Measurements from ENCODE around the gene HHIPL1. TPM values are rescaled to one million over a fixed set of nuclear protein-coding genes. Genes with fewer than 3 reads are reported as not detected.

HHIPL1 gene
- total RNA-seq, 2 experiments from 2014 or later: 0.25 to 0.72 TPM

- Histone ChIP-seq H3K9me2 (ENCODE audit: insufficient read depth, low read length) (no peaks in the 10 kb centered on the region), H3K27ac (ENCODE audit: low read depth, low read length, poor library complexity, severe bottlenecking) (no peak overlapping the region), H3K4me1 (ENCODE audit: insufficient read depth, low read length, poor library complexity, severe bottlenecking) (peaks cover 10% of the 10 kb centered on the region), H4K20me1 (ENCODE audit: insufficient read depth, low read length) (no peaks in the 10 kb centered on the region), H2AFZ (ENCODE audit: low read length) (no peak overlapping the region), H3K9me3 (ENCODE audit: low read length) (no peaks in the 10 kb centered on the region), H3K79me2 (ENCODE audit: insufficient read depth, low read depth, low read length) (no peaks in the 10 kb centered on the region), H3K36me3 (ENCODE audit: insufficient read depth, low read length) (no peaks in the 10 kb centered on the region), H3K4me3 (ENCODE audit: low read depth, low read length, poor library complexity, severe bottlenecking) (no peak overlapping the region), H3K4me2 (ENCODE audit: low read length) (no peak overlapping the region)
- CTCF ChIA-PET (ENCODE audit: unreplicated experiment): interaction anchor here (0.6 kb wide), 1 partner anchor 94 kb away, joined by 3 read pairs; no protein-coding TSS in a partner anchor
- DNase-seq (ENCODE audit: low spot score): no peak
- TF ChIP-seq CTCF (conservative IDR thresholded peaks at IDR 0.05; ENCODE audit: low read length) (no peak), EZH2phosphoT487 (IDR thresholded peaks at IDR 0.05; ENCODE audit: borderline replicate concordance, low read depth, low read length) (no peak)
- intact Hi-C loops (cut with micrococcal nuclease; ENCODE audit: unreplicated experiment): no loop called here
- BruUV-seq (replicated peaks): no TSS peak
- POLR2A ChIA-PET: no interaction called here
Observed at GRCh38 chr14:99609245-99610170, 35.4 kb upstream of the HHIPL1 start.

- POLR2A ChIA-PET: interaction anchor here (0.7 kb wide), 1 partner anchor 49 kb away, joined by 3 read pairs; no protein-coding TSS in a partner anchor
- TF ChIP-seq EZH2phosphoT487 (IDR thresholded peaks at IDR 0.05; ENCODE audit: borderline replicate concordance, low read depth, low read length): no peak
- TF ChIP-seq CTCF (conservative IDR thresholded peaks at IDR 0.05; ENCODE audit: low read length): no peak
- intact Hi-C loops (cut with micrococcal nuclease; ENCODE audit: unreplicated experiment): no loop called here
Observed at GRCh38 chr14:99611646-99612045, 33.3 kb upstream of the HHIPL1 start.

More at GRCh38 chr14:99611646-99612045, 33.3 kb upstream of the HHIPL1 start:
- Histone ChIP-seq H3K27ac (ENCODE audit: low read depth, low read length, poor library complexity, severe bottlenecking) (no peak overlapping the region), H3K9me2 (ENCODE audit: insufficient read depth, low read length) (no peaks in the 10 kb centered on the region), H3K9me3 (ENCODE audit: low read length) (no peaks in the 10 kb centered on the region), H3K4me2 (ENCODE audit: low read length) (no peak overlapping the region), H3K4me1 (ENCODE audit: insufficient read depth, low read length, poor library complexity, severe bottlenecking) (no peaks in the 10 kb centered on the region), H4K20me1 (ENCODE audit: insufficient read depth, low read length) (no peaks in the 10 kb centered on the region; the same call in 1 of the 2 replicates), H3K79me2 (ENCODE audit: insufficient read depth, low read depth, low read length) (no peaks in the 10 kb centered on the region), H3K4me3 (ENCODE audit: low read depth, low read length, poor library complexity, severe bottlenecking) (no peak overlapping the region), H2AFZ (ENCODE audit: low read length) (no peak overlapping the region), H3K36me3 (ENCODE audit: insufficient read depth, low read length) (no peaks in the 10 kb centered on the region)
- CTCF ChIA-PET (ENCODE audit: unreplicated experiment): no interaction called here
- no TSS peak for BruUV-seq (replicated peaks)
- DNase-seq (ENCODE audit: low spot score): no peak
